ENCODE data around the gene ERF. TPM values are rescaled to one million over a fixed set of nuclear protein-coding genes. Genes with fewer than 3 reads are reported as not detected.
A peak's percentile ranks its signal among the peaks of the same experiment; 100 is the strongest.

ERF gene
- total RNA-seq, 1 experiment from 2014 or later, result 35.1 TPM

DNA sequence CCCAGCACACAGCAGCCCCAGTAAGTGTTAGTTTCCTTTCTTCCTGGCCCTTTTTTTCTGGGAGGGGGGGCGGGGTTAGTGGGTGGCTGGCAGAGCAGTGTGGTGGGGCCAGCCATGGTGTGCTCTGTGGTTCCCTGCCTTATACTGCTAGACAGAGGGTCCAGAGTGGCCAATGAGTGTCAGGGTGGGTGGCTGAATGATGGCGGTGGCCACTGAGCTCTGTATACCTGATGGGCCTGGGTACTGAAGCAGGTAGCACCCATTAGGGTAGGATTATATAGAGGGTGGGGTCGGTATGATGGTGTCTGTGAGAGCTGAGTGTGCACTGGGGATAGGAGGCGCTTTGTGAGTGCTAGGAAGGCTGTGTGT, 27.9 kb upstream of the ERF start:
- H3K27me3 ChIP-seq, result no peaks in the 10 kb centered on the region
- no peak overlapping the region for H3K27ac ChIP-seq
- no peaks in the 10 kb centered on the region for H3K9me3 ChIP-seq (replicated peaks)
- H3K4me3 ChIP-seq, result peak overlapping the region; percentile 67
- DNase-seq, result no peak
- H3K36me3 ChIP-seq, result peaks cover 10% of the 10 kb centered on the region
- peaks cover 47% of the 10 kb centered on the region for H3K4me1 ChIP-seq

DNA sequence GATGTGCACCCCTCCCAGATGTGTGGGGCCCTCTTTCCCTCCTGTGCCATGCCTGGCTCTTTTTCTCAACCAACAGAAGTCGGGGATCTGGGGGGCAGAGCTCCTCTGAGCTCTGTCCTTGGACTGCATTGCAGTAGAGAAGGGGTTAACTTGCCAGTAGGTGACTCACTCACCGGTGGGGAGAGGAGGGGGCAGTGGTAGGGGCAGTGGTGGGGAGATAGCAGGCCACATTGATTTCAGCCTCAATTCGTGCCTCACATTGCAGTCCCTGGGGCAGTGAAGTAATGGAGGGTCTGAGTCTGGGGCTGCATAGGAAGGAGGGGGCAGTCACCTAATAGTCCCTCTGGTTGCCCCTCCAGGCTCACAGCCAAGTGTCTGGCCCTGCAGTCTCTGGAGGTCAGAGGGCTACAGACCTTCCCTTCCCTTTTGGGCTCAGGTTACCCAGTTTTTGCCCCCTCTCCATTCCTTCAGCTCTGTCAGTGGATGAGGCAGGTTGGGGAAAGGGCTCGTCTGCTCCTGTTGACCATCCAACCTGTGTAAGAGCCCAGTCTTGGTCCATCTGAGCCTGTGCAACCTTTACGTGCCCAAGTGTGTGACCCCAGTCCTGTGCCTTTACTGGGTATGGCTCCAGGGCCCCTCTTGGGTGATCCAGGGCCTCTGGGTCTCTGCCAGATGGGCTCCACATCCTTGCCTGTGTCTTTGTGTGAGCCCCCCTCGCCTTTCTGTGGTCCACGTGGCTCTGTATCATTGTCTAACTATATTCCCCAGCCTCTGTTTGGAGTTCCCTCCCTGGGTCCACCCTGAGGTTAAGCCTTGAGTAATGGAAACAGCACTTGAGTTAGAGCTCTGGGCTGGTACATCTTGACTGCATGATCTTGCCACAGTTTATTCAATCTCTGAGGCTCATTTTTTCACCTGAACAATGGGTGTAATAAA, 27.2 kb upstream of the ERF start:
- Histone ChIP-seq H3K36me3 (peaks cover 3% of the 10 kb centered on the region; the same call in 1 of the 2 replicates), H3K9me3 (replicated peaks) (no peaks in the 10 kb centered on the region), H3K27me3 (no peaks in the 10 kb centered on the region), H3K4me3 (peak overlapping the region; percentile 65), H3K4me1 (peaks cover 49% of the 10 kb centered on the region), H3K27ac (peak overlapping the region; percentile 69)
- DNase-seq, result peak; percentile 72 to 73

DNA sequence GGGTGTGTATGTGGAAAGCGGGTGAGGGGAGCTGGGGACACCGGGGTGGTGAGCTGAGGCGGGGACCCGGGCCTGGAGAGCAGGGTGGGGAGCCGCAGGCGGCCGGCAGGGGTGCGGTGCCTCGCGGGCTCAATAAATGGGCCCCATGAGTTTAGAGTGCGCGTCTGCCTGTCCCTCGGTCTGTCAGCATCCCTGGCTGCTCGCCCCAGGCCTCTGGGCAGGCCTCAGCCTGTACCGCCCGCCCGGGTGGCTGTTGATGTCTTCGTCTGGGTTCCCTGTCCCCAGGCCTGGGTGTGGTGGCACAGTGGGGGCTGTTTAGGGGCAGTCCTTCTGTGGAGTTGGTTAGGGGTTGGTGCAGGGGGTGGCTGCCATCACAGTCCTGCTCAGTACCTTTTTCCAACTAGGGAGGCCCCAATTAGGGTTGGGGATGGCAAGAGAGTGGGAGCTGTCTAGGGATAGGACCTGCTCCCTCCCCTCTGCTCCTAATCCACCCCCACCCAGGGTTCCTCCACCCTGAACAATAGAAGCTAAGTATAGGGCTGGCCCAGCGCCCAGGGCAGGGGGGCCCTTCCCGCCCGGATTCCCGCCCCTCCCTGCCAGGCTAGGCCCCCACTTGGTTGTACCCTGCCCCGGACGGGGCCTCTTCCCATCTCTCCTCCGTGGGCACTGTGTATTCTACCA, 26.4 kb upstream of the ERF start:
- peak; percentile 70 to 74 for DNase-seq
- H3K4me3 ChIP-seq, result peak overlapping the region; percentile 65
- peak overlapping the region; percentile 69 for H3K27ac ChIP-seq
- H3K27me3 ChIP-seq, result no peaks in the 10 kb centered on the region
- no peaks in the 10 kb centered on the region for H3K36me3 ChIP-seq
- H3K9me3 ChIP-seq (replicated peaks), result no peaks in the 10 kb centered on the region
- peaks cover 49% of the 10 kb centered on the region for H3K4me1 ChIP-seq

- Histone ChIP-seq H3K27me3 (no peaks in the 10 kb centered on the region), H3K9me3 (replicated peaks) (no peaks in the 10 kb centered on the region), H3K27ac (peak overlapping the region; percentile 75), H3K4me1 (peaks cover 47% of the 10 kb centered on the region), H3K4me3 (peak overlapping the region; percentile 65), H3K36me3 (no peaks in the 10 kb centered on the region)
- peak in 1 of 2 experiments; percentile 63 for DNase-seq
These were observed 25.9 kb upstream of the ERF start for GRCh38 chr19:42280815-42281145.

- peak; percentile 95 for DNase-seq
- Histone ChIP-seq H3K4me3 (peak overlapping the region; percentile 65), H3K27me3 (no peaks in the 10 kb centered on the region), H3K4me1 (peaks cover 41% of the 10 kb centered on the region), H3K9me3 (replicated peaks) (no peaks in the 10 kb centered on the region), H3K27ac (peak overlapping the region; percentile 75), H3K36me3 (no peaks in the 10 kb centered on the region)
These were observed 25.2 kb upstream of the ERF start for GRCh38 chr19:42279902-42280814.

GRCh38 chr19:42279155-42279901, 24.4 kb upstream of the ERF start:
- Histone ChIP-seq H3K27ac (peak overlapping the region; percentile 75), H3K36me3 (0 out of 2 replicates have a peak, but pooled peaks cover 5% of the 10 kb centered on the region), H3K27me3 (no peaks in the 10 kb centered on the region), H3K4me3 (peak overlapping the region; percentile 65), H3K4me1 (peaks cover 40% of the 10 kb centered on the region), H3K9me3 (replicated peaks) (no peaks in the 10 kb centered on the region)
- DNase-seq, result no peak

GRCh38 chr19:42278452-42279154, 23.7 kb upstream of the ERF start:
- H3K4me3 ChIP-seq, result no peak overlapping the region
- no peaks in the 10 kb centered on the region for H3K9me3 ChIP-seq (replicated peaks)
- H3K27ac ChIP-seq, result peak overlapping the region; percentile 42
- DNase-seq, result no peak
- no peaks in the 10 kb centered on the region for H3K27me3 ChIP-seq
- peaks cover 40% of the 10 kb centered on the region for H3K4me1 ChIP-seq
- H3K36me3 ChIP-seq, result 0 out of 2 replicates have a peak, but pooled peaks cover 5% of the 10 kb centered on the region

DNA sequence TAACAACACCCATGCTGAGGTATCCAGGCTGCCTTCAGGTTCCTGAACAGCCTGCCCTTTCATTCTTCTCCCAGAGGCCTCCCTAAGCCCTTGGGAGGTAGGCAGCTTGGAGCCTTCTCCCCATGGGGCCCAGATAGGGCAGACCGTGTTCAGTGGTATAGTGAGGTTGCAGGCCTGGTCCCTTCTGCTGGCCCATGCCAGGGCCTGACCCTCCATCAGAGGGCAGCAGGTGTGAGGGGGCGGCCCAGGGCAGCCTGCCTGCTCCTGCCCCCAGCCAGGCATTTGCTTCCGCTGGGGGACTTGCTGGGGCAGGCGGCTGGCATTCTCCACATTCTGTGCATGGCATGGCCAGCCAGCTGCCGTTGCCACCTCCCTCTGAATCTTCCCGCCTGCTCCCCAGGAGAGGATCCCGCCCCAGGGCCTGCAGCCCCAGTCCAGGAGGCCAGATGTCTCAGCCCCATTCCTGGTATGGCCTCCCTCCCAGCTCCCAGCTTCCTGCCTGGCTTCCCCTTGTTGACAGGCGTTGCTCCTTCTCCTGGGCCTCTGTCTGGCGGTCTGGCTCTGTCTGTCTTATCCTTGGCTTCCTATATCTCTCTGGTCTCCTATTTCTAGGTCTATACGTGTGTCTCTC, 23.0 kb upstream of the ERF start:
- H3K27ac ChIP-seq, result peak overlapping the region; percentile 42
- no peaks in the 10 kb centered on the region for H3K9me3 ChIP-seq (replicated peaks)
- peak; percentile 50 to 66 for DNase-seq
- H3K36me3 ChIP-seq, result 0 out of 2 replicates have a peak, but pooled peaks cover 5% of the 10 kb centered on the region
- peaks cover 36% of the 10 kb centered on the region for H3K4me1 ChIP-seq
- no peaks in the 10 kb centered on the region for H3K27me3 ChIP-seq
- no peak overlapping the region for H3K4me3 ChIP-seq

- Histone ChIP-seq H3K27me3 (no peaks in the 10 kb centered on the region), H3K27ac (no peak overlapping the region), H3K36me3 (0 out of 2 replicates have a peak, but pooled peaks cover 5% of the 10 kb centered on the region), H3K4me3 (no peak overlapping the region), H3K9me3 (replicated peaks) (no peaks in the 10 kb centered on the region), H3K4me1 (peaks cover 27% of the 10 kb centered on the region)
- no peak for DNase-seq
These were observed 21.9 kb upstream of the ERF start for GRCh38 chr19:42276821-42277220.

DNA sequence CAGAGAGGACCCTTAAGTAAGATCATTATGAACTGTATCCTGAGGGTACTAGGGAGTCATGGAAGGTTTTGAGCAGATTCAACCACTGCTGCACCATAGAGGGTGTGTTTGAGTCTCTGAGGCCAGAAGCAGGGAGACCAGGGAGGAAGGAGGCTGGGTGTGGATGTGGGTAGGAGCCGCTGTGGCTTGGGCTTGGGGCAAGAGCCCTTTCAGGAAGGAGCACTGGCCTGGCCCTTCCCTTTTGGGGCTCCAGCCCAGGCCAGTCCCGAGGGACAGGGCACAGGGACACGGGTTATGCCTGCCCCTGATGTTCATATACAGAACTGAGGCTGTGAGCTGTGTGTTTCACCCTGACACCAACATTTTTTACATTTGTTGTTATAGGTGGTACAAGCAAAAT, 21.4 kb upstream of the ERF start:
- Histone ChIP-seq H3K9me3 (replicated peaks) (no peaks in the 10 kb centered on the region), H3K27me3 (no peaks in the 10 kb centered on the region), H3K36me3 (0 out of 2 replicates have a peak, but pooled peaks cover 5% of the 10 kb centered on the region), H3K4me3 (no peak overlapping the region), H3K4me1 (peaks cover 22% of the 10 kb centered on the region), H3K27ac (no peak overlapping the region)
- DNase-seq, result no peak

- peaks cover 21% of the 10 kb centered on the region for H3K4me1 ChIP-seq
- H3K36me3 ChIP-seq, result 0 out of 2 replicates have a peak, but pooled peaks cover 5% of the 10 kb centered on the region
These were observed 20.6 kb upstream of the ERF start for GRCh38 chr19:42275517-42275916.

DNA sequence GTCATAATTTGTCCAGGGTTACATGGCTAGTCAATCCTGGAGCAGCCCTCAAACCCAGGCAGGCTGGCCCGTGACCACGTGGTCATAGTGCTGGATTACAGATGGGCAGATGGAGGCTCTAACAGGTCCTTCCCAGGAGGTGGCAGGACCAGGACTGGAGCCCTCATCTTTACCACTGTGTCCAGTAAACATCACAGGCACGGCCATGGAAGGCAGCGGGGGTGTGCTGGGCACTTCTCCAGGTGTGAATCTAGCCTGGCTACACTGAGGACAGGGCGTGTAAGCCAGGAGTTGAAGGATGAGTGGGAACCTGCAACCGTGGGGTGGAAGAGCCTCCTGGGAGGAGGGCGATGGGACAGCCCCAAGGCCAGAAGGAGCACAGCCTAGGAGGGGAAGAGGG, 20.2 kb upstream of the ERF start:
- H3K9me3 ChIP-seq (replicated peaks), result no peaks in the 10 kb centered on the region
- no peak for DNase-seq
- H3K36me3 ChIP-seq, result 0 out of 2 replicates have a peak, but pooled peaks cover 5% of the 10 kb centered on the region
- no peaks in the 10 kb centered on the region for H3K27me3 ChIP-seq
- peaks cover 25% of the 10 kb centered on the region for H3K4me1 ChIP-seq
- no peak overlapping the region for H3K4me3 ChIP-seq
- no peak overlapping the region for H3K27ac ChIP-seq

More at GRCh38 chr19:42275517-42275916, 20.6 kb upstream of the ERF start:
- no peaks in the 10 kb centered on the region for H3K27me3 ChIP-seq
- H3K4me3 ChIP-seq, result no peak overlapping the region
- no peaks in the 10 kb centered on the region for H3K9me3 ChIP-seq (replicated peaks)
- DNase-seq, result no peak
- H3K27ac ChIP-seq, result no peak overlapping the region

All from SJCRH30 (cell line).